MCF 10A (cell line): ENCODE measurements around the gene TCTN2. TPM values are rescaled to one million over a fixed set of nuclear protein-coding genes. Genes with fewer than 3 reads are reported as not detected.

ENCODE experiments used
- BruUV-seq: library from RNA; stranded (reverse); fragments of 400-500 nt; replicated peaks from 2 replicates; lab custom pipeline; 2021; lab: Mats Ljungman, UMichigan
- CTCF ChIA-PET: fragments of 300-600 bp; sonication (Branson Sonifier 250); formaldehyde crosslinking; extraction: SDS; loops from one replicate; lab custom pipeline; 2021; ENCODE audit warnings: antibody characterized with exemption, inconsistent platforms; lab: Yijun Ruan, JAX
- POLR2A ChIA-PET: fragments of 300-600, 350-650 bp; sonication (Branson Sonifier 250); formaldehyde crosslinking; extraction: SDS; loops from one replicate; lab custom pipeline; 2020; ENCODE audit warnings: antibody characterized with exemption, inconsistent platforms; lab: Yijun Ruan, JAX
- DNase-seq: peaks from one replicate; pipeline ENCODE4 v3.0.0-alpha.2; 2018; ENCODE audit not compliant: unreplicated experiment
- H3K27ac Mint-ChIP-seq: one replicate; pipeline ENCODE4 v1.8.0; 2022; ENCODE audit warnings: mild to moderate bottlenecking, low read depth, mixed read lengths; ENCODE audit not compliant: unreplicated experiment
- H3K27me3 Mint-ChIP-seq: one replicate; pipeline ENCODE4 v1.8.0; 2022; ENCODE audit warnings: mixed read lengths; ENCODE audit not compliant: insufficient read depth, unreplicated experiment
- H3K36me3 Mint-ChIP-seq: one replicate; pipeline ENCODE4 v1.8.0; 2022; ENCODE audit warnings: mild to moderate bottlenecking, moderate library complexity, mixed read lengths; ENCODE audit not compliant: insufficient read depth, unreplicated experiment
- H3K4me1 Mint-ChIP-seq: one replicate; pipeline ENCODE4 v1.8.0; 2022; ENCODE audit warnings: mixed read lengths; ENCODE audit not compliant: insufficient read depth, unreplicated experiment
- H3K4me3 Mint-ChIP-seq: one replicate; pipeline ENCODE4 v1.8.0; 2022; ENCODE audit warnings: mild to moderate bottlenecking, moderate library complexity, mixed read lengths; ENCODE audit not compliant: unreplicated experiment
- H3K9me3 Mint-ChIP-seq: one replicate; pipeline ENCODE4 v1.8.0; 2022; ENCODE audit warnings: mixed read lengths; ENCODE audit not compliant: unreplicated experiment
- CTCF ChIP-seq: fragments of 200-600 bp; IDR thresholded peaks from one replicate; pipeline ENCODE4 v1.8.0; 2022; ENCODE audit warnings: antibody characterized with exemption, mild to moderate bottlenecking; ENCODE audit not compliant: unreplicated experiment
- intact Hi-C: fragments of 100-400 bp; cut with micrococcal nuclease; formaldehyde crosslinking; loops from 2 replicates; pipeline ENCODE4 v1.14.1; 2022
- total RNA-seq: library from RNA; stranded (reverse); gene quantifications from 2 replicates; pipeline ENCODE4 v1.2.3, GENCODE V29; 2022

TCTN2 gene
- total RNA-seq, 1 experiment from 2014 or later, result 5.0 TPM

- no peak for DNase-seq
- H3K27ac Mint-ChIP-seq, result no peak overlapping the region
- TF ChIP-seq CTCF, result no peak
- peaks cover 32% of the 10 kb centered on the region for H3K36me3 Mint-ChIP-seq
- no peaks in the 10 kb centered on the region for H3K27me3 Mint-ChIP-seq
- BruUV-seq, result no TSS peak
- POLR2A ChIA-PET, result no interaction called here
- H3K9me3 Mint-ChIP-seq, result no peaks in the 10 kb centered on the region
- H3K4me3 Mint-ChIP-seq, result no peak overlapping the region
- intact Hi-C loops, result no loop called here
- no peaks in the 10 kb centered on the region for H3K4me1 Mint-ChIP-seq
- CTCF ChIA-PET, result no interaction called here
These were observed 10.7 kb downstream of the TCTN2 start for GRCh38 chr12:123681605-123682004.

- Mint-ChIP-seq H3K4me1 (no peaks in the 10 kb centered on the region), H3K27ac (no peak overlapping the region), H3K9me3 (no peaks in the 10 kb centered on the region), H3K36me3 (peaks cover 40% of the 10 kb centered on the region), H3K4me3 (no peak overlapping the region), H3K27me3 (no peaks in the 10 kb centered on the region)
- TF ChIP-seq CTCF, result no peak
- no peak for DNase-seq
- ChIA-PET POLR2A (interaction anchor here (0.9 kb wide), 1 partner anchor 12 kb away, joined by 5 read pairs; no protein-coding TSS in a partner anchor), CTCF (interaction anchor here (0.6 kb wide), 1 partner anchor 18 kb away, joined by 3 read pairs; no protein-coding TSS in a partner anchor)
- no TSS peak for BruUV-seq
- intact Hi-C loops, result no loop called here
These were observed 13.1 kb downstream of the TCTN2 start for GRCh38 chr12:123683964-123684363.

- DNase-seq, result no peak
- CTCF ChIA-PET, result no interaction called here
- Mint-ChIP-seq H3K4me1 (no peaks in the 10 kb centered on the region), H3K27ac (no peak overlapping the region), H3K9me3 (no peaks in the 10 kb centered on the region), H3K27me3 (no peaks in the 10 kb centered on the region), H3K36me3 (peaks cover 38% of the 10 kb centered on the region), H3K4me3 (no peak overlapping the region)
- POLR2A ChIA-PET, result no interaction called here
- BruUV-seq, result no TSS peak
- no peak for TF ChIP-seq CTCF
- intact Hi-C loops, result no loop called here
These were observed 15.8 kb downstream of the TCTN2 start for GRCh38 chr12:123686636-123687190.

GRCh38 chr12:123690191-123690840 lies 19.4 kb downstream of the TCTN2 start:
- DNase-seq, result no peak
- TF ChIP-seq CTCF, result no peak
- no peaks in the 10 kb centered on the region for H3K4me1 Mint-ChIP-seq
- CTCF ChIA-PET, result no interaction called here
- H3K27ac Mint-ChIP-seq, result no peak overlapping the region
- intact Hi-C loops, result no loop called here
- peaks cover 58% of the 10 kb centered on the region for H3K36me3 Mint-ChIP-seq
- POLR2A ChIA-PET, result interaction anchor here (0.6 kb wide), 1 partner anchor 21 kb away, joined by 3 read pairs; no protein-coding TSS in a partner anchor
- BruUV-seq, result no TSS peak
- no peak overlapping the region for H3K4me3 Mint-ChIP-seq
- H3K27me3 Mint-ChIP-seq, result no peaks in the 10 kb centered on the region
- H3K9me3 Mint-ChIP-seq, result no peaks in the 10 kb centered on the region
